GM18511 (cell line): ENCODE measurements around the gene NUMB.

Experiments
- ATAC-seq: cut with Tn5 transposase; IDR thresholded peaks from one replicate; pipeline ENCODE4 v1.9.1; 2021; ENCODE audit warnings: mild to moderate bottlenecking, moderate library complexity; ENCODE audit not compliant: unreplicated experiment

NUMB gene

DNA sequence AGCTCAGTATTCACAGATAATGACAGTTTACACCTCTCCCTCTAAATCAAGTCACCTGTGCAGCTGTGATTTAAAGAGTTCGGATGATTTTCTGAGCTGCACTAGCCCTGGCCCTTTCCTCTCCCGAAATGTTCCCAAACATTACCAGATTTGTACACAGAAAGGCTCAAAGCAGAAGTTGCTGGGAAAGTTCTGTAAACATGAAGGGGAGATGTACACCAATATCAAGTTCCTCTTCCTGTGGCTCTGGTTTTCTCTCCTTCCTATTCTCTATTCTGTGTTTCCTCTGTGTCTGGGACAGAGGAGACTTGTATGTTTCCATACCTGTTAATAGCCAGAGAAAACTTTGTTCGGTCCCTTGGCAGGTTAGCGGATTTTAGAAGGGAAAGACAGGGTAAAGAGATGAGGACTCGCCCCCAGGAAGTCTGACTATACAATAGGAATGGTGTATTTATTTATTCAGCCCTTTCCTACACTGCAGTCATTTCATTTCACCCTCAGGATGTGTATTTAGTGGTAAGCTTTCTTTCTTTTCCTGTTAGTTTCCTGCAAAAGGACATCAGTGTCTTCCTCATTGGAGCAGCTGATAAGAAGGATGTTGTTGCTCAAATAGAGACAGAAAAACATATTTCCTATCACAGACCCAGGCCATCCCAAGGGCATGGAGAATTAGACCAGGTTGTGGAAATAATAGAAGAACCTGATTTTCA is 7.6 kb upstream of the NUMB start:
- ATAC-seq: no peak

DNA sequence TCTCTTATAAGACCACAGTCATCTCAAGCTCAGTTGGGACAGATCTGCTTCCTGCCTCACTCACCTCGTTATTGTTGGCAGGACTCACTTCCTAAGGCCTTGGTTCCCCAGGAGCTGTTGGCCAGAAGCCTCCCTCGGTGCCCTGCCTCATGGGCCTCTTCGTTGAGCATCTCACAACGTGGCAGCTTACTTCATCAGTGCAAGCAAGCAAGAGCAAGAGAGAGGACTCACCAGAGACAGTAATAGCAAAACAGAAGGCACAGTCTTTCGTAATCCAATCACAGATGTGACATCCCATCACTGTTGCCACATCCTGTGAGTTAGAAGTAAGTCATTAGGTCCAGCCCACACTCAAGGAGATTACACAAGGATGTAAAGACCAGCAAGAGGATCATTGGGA is 5.1 kb upstream of the NUMB start:
- ATAC-seq: no peak

DNA sequence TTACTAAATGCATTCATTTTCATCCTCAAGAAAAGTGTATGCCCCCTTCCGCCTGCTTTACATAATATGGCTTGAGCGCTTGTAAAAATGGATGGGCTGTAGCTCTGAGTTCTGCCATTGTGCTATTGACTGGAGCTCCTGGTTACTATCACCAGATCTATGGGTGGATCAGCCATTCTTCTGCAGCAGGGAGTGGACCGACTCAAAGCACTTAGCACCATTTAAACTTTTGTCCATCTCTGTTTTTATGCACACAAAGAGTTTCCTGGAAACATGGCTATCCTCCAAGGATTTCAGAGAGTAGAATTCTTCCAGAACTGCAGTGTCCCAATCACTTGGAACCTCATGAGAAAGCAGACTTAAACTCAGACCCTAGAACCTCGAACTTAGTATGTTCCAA is 4.5 kb upstream of the NUMB start:
- ATAC-seq: no peak

DNA sequence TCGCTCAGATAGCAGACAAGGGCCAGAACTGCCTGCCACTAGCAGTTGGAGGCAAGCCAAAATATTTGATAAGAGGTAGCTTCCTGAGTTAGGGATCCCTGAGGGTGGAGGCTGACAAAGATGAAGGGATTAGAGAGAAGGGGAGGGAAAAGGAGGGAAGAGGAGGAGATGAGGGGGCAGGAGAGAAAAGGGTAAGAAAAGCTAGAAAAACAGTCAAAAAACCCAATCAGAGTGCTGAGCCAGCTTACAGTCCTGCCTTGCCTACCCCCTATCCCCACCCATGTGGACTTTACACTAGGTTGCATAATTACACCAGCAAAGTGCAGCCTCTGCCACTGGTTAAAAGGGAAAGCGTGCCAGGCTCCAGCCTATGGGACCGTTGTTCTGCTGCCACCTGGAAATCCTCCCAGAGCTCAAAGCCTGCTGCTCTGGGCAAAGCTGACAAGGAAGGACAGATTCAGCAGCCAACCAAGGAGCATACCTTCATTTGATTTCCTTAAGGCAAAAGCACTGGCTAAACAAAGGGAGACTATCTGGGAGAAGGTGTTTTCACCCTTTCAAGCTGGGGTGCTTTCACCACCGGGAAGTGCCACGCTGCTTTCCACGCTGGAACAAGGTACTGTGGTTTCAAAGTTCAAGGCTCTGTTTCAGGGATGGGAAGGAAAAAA is 3.8 kb upstream of the NUMB start:
- no peak for ATAC-seq

DNA sequence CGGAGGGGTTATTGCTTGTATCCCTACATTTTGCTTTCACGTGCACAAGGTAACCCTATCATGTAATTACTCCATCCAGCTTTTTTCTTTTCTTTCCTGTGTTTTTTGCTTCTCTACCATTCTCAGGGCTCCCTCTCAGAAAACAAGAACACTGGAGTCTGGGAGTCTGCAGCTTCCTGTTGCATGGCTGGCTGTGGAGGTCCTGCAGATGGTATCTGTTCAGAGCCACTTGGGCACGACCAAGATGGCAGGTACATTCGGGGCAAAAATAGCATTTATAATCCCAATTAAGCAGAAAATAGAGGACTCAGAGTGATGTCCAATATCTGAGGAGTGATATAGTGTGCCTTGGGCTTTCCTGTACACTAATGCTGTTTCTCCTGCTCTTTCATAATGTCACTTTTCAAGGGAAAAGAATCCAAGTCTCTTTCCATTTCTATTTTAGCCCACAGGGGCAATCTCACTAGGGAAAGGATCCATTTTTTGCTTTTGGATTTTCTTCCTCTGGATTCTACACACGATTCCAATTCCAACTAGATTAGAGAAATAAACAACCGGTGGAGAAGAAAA is 3.2 kb upstream of the NUMB start:
- no peak for ATAC-seq

DNA sequence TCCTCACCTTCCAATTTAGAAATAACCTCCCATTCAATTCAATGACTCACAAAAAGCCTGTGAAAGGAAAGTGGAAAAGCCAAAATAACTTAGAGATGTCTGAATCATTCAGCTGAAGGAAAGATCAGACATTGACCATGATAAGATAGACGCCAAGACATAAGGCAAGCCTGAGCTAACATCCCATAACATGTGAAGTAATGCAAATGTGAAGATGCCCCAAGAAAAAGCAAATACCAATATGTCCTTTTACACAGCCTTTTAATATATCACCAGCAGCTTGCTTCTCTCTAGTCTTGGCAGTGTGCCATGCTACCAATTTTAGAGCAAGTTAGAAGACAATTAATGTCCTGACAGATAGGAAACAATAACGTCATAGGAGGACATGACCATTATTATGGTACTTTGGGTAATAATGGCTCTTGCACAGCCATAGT is 2.4 kb upstream of the NUMB start:
- ATAC-seq: no peak

DNA sequence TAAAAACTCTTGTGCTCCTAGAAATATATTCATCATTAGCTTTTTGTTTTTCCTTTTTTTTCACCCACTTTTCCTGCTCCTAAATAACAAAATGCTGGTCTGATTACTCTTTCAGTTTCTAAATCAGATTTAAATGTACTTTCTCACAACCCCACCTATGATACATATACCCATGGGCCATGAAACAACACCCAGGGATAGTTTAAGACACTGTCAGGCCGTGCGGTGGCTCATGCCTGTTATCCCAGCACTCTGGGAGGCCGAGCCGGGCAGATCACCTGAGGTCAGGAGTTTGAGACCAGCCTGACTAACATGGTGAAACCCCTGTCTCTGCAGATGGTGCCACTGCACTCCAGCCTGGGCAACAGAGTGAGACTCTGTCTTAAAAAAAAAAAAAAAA is 1.6 kb upstream of the NUMB start:
- no peak for ATAC-seq

DNA sequence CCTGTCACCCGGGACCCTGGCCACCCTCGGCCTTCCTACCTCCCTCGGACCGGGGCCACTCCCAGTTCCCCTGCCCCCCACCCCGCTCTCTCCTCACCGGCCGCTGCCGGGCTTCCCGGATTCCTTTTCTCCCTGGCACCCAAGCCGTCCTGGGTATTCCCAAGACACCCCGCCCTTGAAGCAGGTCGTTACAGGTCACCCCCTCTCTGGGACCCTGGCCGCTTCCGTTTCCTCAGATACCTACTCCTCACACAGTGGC is 493 bp downstream of the NUMB start:
- no peak for ATAC-seq

DNA sequence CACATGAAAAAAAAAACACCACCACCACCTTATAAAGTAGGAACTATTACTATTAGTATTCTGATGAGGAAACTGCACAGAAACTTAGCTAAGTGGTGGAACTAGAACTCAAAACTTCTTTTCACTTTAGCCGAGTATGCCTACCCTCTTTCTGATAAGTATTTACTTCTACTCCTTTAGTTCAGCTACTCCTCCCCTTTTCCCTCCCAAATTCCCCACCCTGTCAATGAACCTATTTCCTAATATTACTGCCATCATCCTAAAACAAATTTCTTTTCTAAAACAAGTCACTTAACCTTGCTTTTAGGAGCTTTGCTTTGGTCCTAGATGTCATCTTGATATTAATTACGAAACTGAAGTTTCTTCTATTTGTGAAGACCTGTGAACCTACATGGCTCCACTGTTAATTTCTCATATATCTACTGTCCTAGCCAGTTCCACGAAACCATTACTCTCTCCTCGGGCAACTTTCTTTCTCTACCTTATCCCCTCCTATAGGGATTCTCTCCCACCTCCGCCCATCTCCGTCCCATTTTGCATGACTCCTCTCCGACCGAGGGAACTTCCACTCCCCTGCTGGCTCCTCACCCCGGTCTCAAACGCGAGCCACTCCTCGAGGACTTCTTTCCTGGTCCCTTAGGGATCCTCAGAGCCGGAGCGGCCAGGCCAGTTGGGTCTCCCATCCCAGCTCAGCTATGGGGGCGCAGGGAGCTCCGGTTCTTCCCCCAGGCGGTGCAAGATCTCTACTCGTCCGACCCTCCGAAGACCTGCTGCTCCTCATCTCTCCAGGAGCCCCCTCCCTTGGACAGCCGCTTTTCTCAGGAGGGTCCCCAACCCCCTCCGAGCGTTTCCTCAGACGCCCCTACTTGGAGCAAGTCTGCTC is 1.1 kb downstream of the NUMB start:
- no peak for ATAC-seq

DNA sequence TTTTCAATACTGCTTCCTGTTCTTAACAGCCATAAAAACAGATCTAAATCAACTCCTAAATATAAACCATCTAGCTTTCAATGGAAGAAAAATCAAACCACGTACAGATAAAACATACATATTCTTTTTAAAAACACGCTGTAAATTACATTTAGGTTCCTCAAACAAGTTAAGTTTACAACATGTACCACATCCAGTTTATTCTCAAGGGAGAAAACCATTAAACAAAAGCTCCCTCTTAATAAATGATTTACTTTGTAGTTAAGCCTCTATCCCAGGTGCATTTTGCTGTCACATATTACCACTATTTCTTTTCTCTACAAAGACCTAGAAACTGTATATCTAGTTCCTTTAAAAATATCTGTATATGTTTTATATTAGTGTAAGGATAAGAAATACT is 3.1 kb downstream of the NUMB start:
- ATAC-seq: no peak

DNA sequence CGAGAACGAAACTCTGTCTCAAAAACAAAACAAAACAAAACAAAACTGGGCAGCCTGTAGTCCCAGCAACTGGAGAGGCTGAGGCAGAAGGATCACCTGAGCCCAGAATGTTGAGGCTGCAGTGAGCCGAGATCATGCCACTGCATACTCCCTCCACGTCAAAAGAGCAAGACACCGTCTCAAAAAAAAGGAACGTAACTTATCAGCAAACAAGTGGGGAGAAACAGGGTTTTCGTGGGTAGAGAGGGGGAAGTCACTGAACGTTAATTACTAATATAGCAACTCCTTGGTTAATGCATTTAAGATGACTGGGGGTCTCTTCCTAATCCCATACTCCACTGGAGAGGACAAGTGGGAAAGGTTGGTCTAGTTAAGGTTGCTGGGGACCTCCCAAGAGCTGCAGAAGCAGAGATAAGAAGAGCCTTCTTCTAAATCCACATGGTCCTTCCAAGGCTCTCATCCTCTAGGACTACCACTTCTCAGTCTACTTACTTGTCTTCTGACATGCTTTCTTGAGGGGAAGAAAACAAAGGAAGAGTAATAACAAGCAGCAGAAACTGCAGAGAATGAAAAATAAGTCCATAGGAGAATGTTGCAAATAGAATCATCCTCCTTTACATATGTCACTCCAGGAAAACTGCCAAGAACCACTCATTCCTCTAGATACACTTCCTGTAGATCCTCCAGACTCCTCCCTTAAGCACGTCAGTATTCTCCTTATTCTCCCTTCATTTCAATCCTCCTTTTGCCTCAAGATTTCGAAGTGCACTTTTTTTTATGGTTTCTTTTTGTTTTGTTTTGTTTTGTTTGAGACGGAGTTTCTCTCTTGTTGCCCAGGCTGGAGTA is 5.8 kb downstream of the NUMB start:
- no peak for ATAC-seq

DNA sequence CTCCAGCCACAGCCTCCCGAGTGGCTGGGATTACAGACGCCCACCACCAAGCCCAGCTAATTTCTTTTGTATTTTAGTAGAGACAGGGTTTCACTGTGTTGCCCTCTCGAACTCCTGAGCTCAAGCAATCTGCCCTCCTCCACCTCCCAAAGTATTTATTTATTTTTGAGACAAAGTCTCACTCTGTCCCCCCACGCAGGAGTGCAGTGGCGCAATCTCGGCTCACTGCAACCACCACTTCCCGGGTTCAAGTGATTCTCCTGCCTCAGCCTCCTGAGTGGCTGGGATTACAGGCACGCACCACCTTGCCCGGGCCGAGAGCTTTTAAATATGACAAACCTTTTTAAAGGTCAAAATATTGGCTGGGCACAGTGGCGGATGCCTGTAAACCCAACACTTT is 14.6 kb downstream of the NUMB start:
- no peak for ATAC-seq

DNA sequence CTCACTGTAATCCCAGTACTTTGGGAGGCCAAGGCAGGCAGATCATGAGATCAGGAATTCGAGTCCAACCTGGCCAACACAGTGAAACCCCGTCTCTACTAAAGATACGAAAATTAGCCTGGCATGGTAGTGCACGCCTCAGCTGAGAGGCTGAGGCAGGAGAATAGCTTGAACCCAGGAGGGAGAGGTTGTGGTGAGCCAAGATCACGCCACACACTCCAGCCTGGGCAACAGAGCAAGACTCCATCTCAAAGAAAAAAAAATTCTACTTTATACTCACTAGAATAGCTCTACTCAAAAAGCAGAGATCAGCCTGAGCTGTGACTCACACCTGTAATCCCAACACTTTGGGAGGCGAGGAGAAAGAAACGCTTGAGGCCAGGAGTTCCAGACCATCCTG is 17.1 kb downstream of the NUMB start:
- no peak for ATAC-seq

DNA sequence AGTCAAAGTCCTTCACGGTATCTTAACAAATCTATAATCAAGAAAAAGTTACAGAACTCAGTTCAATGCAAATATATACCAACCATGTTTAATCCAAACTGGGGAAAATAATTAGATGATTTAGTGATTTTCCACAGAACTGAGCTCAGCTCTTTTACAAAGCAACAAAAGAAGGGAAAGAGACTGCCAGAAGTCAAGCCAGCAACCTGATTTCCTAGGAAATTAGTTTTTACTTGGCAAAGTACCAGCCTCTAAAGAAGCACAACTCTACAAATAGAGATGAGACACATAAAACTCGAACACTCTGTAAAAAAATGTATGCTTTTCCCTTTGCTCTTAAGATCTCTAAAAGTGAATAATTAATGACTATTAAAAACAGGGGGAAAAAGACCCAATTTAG is 19.4 kb downstream of the NUMB start:
- ATAC-seq: no peak

DNA sequence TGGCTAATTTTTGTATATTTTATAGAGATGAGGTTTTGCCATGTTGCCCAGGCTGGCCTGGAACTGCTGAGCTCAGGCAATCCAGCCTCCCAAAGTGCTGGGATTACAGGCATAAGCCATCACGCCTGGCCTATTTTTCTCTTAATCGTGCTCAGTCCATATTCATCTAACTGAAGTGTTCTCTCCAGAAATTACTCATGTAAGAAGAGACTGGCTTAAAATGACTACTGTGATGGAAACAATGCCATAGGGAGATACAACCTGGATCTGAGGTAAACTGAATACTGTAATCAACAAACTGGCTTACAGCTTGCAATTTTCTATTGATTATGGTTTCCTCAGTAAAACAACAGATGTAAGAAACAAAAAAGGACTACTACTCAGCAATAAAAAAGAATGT is 21.1 kb downstream of the NUMB start:
- ATAC-seq: no peak

DNA sequence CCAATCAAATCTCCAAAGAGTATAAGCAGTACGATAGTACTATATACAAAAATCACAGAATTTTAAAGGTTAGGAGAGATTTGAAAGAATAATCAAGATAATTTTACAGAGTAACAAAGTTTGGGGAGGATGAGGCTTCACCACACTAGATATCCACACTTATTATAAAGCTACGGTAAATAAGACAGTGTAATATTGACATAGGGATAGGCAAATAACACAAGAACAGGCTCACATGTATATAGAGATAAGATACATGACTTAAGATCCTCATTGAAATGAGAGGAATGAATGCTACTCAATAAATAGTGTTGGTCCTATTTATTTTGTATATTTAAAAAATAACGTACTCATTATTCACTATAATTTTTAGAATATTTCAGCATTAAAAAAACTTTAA is 26.2 kb downstream of the NUMB start:
- no peak for ATAC-seq

DNA sequence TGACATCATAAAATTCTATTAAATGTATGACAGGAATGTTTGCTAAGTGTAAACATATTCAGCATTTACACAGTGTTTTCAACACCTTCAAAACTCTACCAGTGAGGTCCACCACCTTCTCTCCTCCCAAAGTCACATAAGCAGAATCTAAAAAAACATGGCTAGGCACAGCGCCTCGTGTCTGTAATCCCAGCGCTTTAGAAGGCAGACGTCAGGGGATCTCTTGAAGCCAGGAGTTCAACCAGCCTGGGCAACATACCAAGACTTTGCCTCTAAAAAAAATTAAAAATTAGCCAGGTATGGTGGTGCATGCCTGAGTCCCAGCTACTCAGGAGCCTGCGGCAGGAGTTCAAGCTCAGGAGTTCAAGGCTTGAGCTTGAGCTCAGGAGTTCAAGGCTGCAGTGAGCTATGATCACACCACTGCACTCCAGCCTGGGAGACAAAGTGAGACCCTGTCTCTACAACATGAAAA is 30.0 kb downstream of the NUMB start:
- ATAC-seq: no peak

DNA sequence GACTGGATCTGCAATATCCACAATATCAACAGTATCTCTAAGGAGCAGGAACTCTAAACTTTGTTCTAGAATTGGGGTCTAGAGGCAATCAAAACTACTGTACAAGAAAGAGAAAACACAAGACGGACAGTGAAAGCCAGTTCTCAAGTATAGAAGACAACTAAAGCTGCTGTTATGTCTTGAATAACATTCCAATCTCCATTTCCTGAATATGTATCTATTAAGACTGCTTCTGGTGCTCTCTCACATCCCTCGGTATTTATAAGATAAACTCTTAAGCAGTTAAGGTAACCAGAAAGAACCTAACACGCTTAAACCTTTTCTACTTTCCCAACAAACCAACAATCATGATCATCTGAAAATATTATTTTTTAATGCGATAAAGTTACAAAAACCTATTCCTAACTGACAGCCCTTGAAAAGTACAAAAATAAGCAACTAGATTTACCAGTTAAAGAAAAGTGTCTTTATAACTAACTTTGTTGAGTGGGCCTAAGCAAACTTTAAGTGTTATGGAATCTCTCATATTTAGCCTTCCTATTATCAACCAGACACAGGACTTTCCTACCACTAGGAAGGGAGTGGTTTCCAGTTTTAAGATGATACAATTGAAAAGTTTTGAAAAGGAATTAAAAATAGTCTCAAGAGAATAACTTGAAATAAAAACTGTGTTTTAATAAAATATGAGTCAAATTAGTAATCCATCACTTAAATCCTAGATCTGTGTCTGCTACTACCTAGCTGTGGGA is 30.7 kb downstream of the NUMB start:
- no peak for ATAC-seq

DNA sequence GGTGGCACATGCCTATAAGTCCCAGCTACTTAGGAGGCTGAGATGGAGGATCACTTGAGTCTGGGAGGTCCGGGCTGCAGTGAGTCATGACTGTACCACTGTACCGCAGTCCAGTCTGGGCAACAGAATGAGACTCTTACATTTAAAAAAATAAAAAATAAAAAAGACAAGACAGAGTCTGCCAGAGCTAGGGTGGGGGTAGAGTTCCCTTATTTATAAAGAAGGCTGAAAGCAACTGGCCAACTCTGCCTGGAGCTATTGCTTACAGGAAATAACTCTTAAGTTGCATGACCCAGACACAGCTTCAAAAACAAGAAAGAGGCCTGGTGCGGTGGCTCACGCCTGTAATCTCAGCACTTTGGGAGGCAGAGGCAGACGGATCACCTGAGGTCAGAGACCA is 31.5 kb downstream of the NUMB start:
- no peak for ATAC-seq

DNA sequence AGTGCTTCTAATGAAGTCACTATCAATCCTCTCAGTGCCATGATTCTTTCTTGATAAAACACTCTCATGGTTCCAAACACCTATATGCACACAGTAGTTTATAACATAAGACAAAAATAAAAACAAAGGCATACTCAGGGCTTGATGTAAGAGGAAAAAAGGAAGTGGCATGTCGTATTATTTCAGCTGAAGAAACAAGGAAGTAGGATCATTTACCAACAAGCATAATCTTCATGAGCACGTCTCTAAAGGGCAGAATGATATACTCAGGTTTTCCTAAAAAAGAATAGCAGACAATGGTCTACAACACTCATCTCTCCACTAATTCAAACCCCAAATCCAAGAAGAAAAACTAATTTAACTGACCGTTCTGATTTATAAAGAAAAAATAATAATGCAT is 33.9 kb downstream of the NUMB start:
- no peak for ATAC-seq
